ENCODE measurements around the gene ADARB1. TPM values are rescaled to one million over a fixed set of nuclear protein-coding genes. Genes with fewer than 3 reads are reported as not detected.

The ADARB1 gene
- total RNA-seq, 2 experiments from 2014 or later, result 6.6 to 20.5 TPM

DNA sequence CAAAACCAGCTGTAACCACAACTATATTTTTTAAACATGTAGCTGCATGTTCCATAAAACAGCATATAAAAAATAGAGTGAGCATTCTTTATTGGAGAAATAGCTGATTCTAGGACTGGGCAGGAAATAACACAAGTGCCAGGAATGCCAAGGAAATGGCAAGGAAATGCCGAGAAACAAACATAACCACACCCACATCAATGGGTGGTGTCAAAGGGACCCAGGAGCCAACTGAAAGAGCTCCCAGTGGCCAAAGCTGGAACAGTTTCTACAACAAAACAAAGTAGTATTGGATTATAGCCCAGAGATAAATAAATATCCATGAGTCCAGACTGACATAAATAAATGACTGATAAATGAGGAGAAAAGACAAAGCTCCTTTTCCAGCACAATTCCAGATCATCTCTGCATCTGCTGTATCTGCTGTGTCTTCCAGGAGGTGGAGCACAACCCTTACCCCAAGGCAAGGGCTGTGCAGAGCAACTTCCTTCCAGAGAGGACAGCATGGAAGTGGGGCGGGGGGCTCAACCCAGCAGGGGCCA is 28.1 kb downstream of the ADARB1 start:
- Histone ChIP-seq H3K9me2 (ENCODE audit: insufficient read depth, low read length) (no peaks in the 10 kb centered on the region), H3K79me2 (ENCODE audit: insufficient read depth, low read depth, low read length) (no peaks in the 10 kb centered on the region)
- POLR2A ChIA-PET, result interaction anchor here (0.8 to 2.4 kb wide), 7 partner anchors 8 to 26 kb away, joined by 3 to 11 read pairs (median 4); no protein-coding TSS in a partner anchor

DNA sequence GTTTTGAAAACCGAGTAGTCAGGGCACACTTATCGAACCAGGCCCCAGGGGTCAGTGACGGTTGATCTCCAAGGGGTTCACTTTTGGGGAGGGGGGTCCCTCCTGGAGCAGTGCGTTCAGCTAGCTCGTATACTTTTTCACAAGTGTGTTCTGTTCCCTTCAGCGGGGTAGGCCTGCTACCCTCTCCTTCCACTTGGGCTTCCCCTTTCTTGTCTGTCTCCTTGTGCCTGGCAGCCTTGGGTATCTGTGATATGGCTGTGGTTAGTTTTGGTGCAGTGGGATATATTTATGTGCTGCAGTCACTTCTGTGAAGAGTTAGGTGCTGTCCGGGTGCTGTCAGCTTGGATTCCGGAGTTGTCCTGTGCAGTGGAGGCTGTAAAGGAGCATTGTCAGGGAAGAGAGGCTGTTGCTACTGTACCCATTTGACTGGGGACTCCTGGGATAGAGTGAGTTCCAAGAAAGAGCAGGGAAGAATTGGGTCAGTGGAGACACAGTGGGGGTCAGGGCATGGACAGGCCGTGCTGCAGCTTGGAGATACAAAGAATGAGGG is 29.7 kb downstream of the ADARB1 start:
- no TSS peak for BruUV-seq (replicated peaks)
- ChIA-PET POLR2A (interaction anchor here (1.0 to 5.2 kb wide), 4 partner anchors 10 to 37 kb away, joined by 3 to 52 read pairs (median 4); no protein-coding TSS in a partner anchor), CTCF (ENCODE audit: unreplicated experiment) (no interaction called here)
- Histone ChIP-seq H3K4me1 (ENCODE audit: insufficient read depth, low read length, poor library complexity, severe bottlenecking) (peaks cover 51% of the 10 kb centered on the region), H3K4me2 (ENCODE audit: low read length) (peak overlapping the region; percentile 37), H3K27ac (ENCODE audit: low read depth, low read length, poor library complexity, severe bottlenecking) (no peak overlapping the region), H3K36me3 (ENCODE audit: insufficient read depth, low read length) (no peaks in the 10 kb centered on the region; the same call in 1 of the 2 replicates), H3K79me2 (ENCODE audit: insufficient read depth, low read depth, low read length) (no peaks in the 10 kb centered on the region), H3K9me3 (ENCODE audit: low read length) (0 out of 2 replicates have a peak, but pooled peaks cover 7% of the 10 kb centered on the region), H3K4me3 (ENCODE audit: low read depth, low read length, poor library complexity, severe bottlenecking) (no peak overlapping the region), H4K20me1 (ENCODE audit: insufficient read depth, low read length) (no peaks in the 10 kb centered on the region), H2AFZ (ENCODE audit: low read length) (no peak overlapping the region), H3K9me2 (ENCODE audit: insufficient read depth, low read length) (no peaks in the 10 kb centered on the region)
- no peak for DNase-seq (ENCODE audit: low spot score)
- TF ChIP-seq, protein P1, sequence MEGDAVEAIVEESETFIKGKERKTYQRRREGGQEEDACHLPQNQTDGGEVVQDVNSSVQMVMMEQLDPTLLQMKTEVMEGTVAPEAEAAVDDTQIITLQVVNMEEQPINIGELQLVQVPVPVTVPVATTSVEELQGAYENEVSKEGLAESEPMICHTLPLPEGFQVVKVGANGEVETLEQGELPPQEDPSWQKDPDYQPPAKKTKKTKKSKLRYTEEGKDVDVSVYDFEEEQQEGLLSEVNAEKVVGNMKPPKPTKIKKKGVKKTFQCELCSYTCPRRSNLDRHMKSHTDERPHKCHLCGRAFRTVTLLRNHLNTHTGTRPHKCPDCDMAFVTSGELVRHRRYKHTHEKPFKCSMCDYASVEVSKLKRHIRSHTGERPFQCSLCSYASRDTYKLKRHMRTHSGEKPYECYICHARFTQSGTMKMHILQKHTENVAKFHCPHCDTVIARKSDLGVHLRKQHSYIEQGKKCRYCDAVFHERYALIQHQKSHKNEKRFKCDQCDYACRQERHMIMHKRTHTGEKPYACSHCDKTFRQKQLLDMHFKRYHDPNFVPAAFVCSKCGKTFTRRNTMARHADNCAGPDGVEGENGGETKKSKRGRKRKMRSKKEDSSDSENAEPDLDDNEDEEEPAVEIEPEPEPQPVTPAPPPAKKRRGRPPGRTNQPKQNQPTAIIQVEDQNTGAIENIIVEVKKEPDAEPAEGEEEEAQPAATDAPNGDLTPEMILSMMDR (conservative IDR thresholded peaks at IDR 0.05; ENCODE audit: low read length), result no peak
- no peak for TF ChIP-seq EZH2phosphoT487 (IDR thresholded peaks at IDR 0.05; ENCODE audit: borderline replicate concordance, low read depth, low read length)
- intact Hi-C loops (cut with micrococcal nuclease; ENCODE audit: unreplicated experiment), result no loop called here

More for the DNA sequence above, 28.1 kb downstream of the ADARB1 start:
- Histone ChIP-seq H3K36me3 (ENCODE audit: insufficient read depth, low read length) (no peaks in the 10 kb centered on the region), H3K4me2 (ENCODE audit: low read length) (no peak overlapping the region), H3K9me3 (ENCODE audit: low read length) (0 out of 2 replicates have a peak, but pooled peaks cover 3% of the 10 kb centered on the region), H4K20me1 (ENCODE audit: insufficient read depth, low read length) (no peaks in the 10 kb centered on the region), H3K4me3 (ENCODE audit: low read depth, low read length, poor library complexity, severe bottlenecking) (no peak overlapping the region), H3K27ac (ENCODE audit: low read depth, low read length, poor library complexity, severe bottlenecking) (no peak overlapping the region), H3K4me1 (ENCODE audit: insufficient read depth, low read length, poor library complexity, severe bottlenecking) (peaks cover 39% of the 10 kb centered on the region), H2AFZ (ENCODE audit: low read length) (no peak overlapping the region)
- CTCF ChIA-PET (ENCODE audit: unreplicated experiment), result interaction anchor here (1.0 to 2.8 kb wide), 5 partner anchors 20 to 35 kb away, joined by 3 to 21 read pairs (median 6); no protein-coding TSS in a partner anchor
- no TSS peak for BruUV-seq (replicated peaks)
- intact Hi-C loops (cut with micrococcal nuclease; ENCODE audit: unreplicated experiment), result no loop called here
- peak; percentile 36 for DNase-seq (ENCODE audit: low spot score)
- TF ChIP-seq, protein P1 (conservative IDR thresholded peaks at IDR 0.05; ENCODE audit: low read length), result peak; percentile 63
- TF ChIP-seq EZH2phosphoT487 (IDR thresholded peaks at IDR 0.05; ENCODE audit: borderline replicate concordance, low read depth, low read length), result no peak

DNA sequence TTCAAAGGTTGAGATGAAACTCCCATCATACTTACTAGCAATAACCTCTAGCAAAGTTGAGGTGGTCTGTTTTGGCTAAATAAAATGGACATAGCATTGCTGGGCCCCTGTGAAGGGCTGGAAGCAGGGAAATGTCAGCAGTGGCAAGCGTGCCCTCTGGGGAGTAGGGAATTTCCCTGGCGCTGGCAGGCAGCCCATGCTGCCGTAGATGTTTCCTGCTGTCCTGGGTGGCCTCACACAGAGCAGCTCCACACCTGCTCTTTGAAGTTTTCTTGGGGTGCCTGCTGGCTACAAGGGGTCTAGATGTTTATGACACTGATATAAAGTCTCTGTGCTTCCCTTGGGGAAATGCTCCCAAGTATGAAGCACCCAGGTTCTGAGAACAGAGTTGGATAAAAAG is 30.2 kb downstream of the ADARB1 start:
- Histone ChIP-seq H2AFZ (ENCODE audit: low read length) (no peak overlapping the region), H4K20me1 (ENCODE audit: insufficient read depth, low read length) (no peaks in the 10 kb centered on the region), H3K4me3 (ENCODE audit: low read depth, low read length, poor library complexity, severe bottlenecking) (no peak overlapping the region), H3K79me2 (ENCODE audit: insufficient read depth, low read depth, low read length) (no peaks in the 10 kb centered on the region), H3K36me3 (ENCODE audit: insufficient read depth, low read length) (no peaks in the 10 kb centered on the region; the same call in 1 of the 2 replicates), H3K9me2 (ENCODE audit: insufficient read depth, low read length) (no peaks in the 10 kb centered on the region), H3K4me1 (ENCODE audit: insufficient read depth, low read length, poor library complexity, severe bottlenecking) (peaks cover 56% of the 10 kb centered on the region), H3K27ac (ENCODE audit: low read depth, low read length, poor library complexity, severe bottlenecking) (no peak overlapping the region), H3K9me3 (ENCODE audit: low read length) (0 out of 2 replicates have a peak, but pooled peaks cover 7% of the 10 kb centered on the region), H3K4me2 (ENCODE audit: low read length) (peak overlapping the region; percentile 37)
- no peak for TF ChIP-seq EZH2phosphoT487 (IDR thresholded peaks at IDR 0.05; ENCODE audit: borderline replicate concordance, low read depth, low read length)
- TF ChIP-seq, protein P1 (conservative IDR thresholded peaks at IDR 0.05; ENCODE audit: low read length), result no peak
- intact Hi-C loops (cut with micrococcal nuclease; ENCODE audit: unreplicated experiment), result no loop called here
- BruUV-seq (replicated peaks), result no TSS peak
- DNase-seq (ENCODE audit: low spot score), result no peak
- ChIA-PET POLR2A (interaction anchor here (1.0 to 5.2 kb wide), 3 partner anchors 10 to 37 kb away, joined by 3 to 52 read pairs (median 3); no protein-coding TSS in a partner anchor), CTCF (ENCODE audit: unreplicated experiment) (no interaction called here)

All from OCI-LY7 (cell line).